Brain microvascular endothelial cell (primary cell): ENCODE measurements around the gene STARD7.
"Not testable (repeated sequence)": the region's sequence is repeated elsewhere in the genome, so short reads cannot be mapped to it uniquely, and the experiment has no call there.

Experiments
- DNase-seq: peaks from one replicate; pipeline ENCODE4 v3.0.0-alpha.2; 2020
- H3K27ac ChIP-seq: fragments of 250-450 bp; sonication (Bioruptor Pico); 2 replicates; pipeline ENCODE4 v1.5.1; 2020; ENCODE audit warnings: mild to moderate bottlenecking, moderate library complexity
- H3K27me3 ChIP-seq: fragments of 250-450 bp; sonication (Bioruptor Pico); replicated peaks from 2 replicates; pipeline ENCODE4 v1.5.1; 2020; ENCODE audit warnings: mild to moderate bottlenecking
- H3K36me3 ChIP-seq: fragments of 250-450 bp; sonication (Bioruptor Pico); replicated peaks from 2 replicates; pipeline ENCODE4 v1.5.1; 2020; ENCODE audit warnings: mild to moderate bottlenecking
- H3K4me3 ChIP-seq: 2 replicates; pipeline ENCODE4 v1.5.1; 2011; ENCODE audit warnings: low read depth, mild to moderate bottlenecking, control low read depth, low read length, moderate library complexity
- in situ Hi-C: cut with HindIII; loops from 2 replicates; pipeline ENCODE4 v1.10.0; 2017; ENCODE audit warnings: low sequenced_read_pairs, low pct_ligation_motif_present
- TF ChIP-seq, protein P1 (sequence below): IDR thresholded peaks from 2 replicates; pipeline ENCODE4 v1.5.1; 2011; ENCODE audit warnings: low read depth, mild to moderate bottlenecking, moderate library complexity, low read length, control low read depth, inconsistent platforms; ENCODE audit errors: missing control alignments

STARD7 gene

DNA sequence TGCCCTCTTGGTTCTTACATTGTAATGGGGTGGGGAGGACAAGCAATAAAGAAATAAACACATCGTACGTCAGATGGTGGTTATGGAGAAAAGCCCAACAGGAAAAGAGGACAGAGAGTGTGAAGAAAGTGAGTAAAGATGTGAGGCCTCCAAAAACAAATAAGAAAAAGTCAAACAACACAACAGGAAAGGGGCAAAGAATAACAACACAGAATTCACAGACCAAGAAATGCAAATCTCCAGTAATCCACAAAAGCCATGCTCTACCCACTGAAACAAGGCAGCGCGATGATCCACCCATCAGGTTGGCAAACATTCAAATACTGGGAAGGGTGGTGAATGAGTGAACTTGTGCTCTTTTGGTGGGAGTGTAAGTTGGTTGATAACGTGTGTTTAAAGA is 46.7 kb downstream of the STARD7 start:
- H3K27ac ChIP-seq: no peak overlapping the region
- no peaks in the 10 kb centered on the region for H3K27me3 ChIP-seq
- in situ Hi-C loops: no loop called here
- no peak for DNase-seq
- H3K4me3 ChIP-seq: no peak overlapping the region
- no peaks in the 10 kb centered on the region for H3K36me3 ChIP-seq
- TF ChIP-seq, protein P1, sequence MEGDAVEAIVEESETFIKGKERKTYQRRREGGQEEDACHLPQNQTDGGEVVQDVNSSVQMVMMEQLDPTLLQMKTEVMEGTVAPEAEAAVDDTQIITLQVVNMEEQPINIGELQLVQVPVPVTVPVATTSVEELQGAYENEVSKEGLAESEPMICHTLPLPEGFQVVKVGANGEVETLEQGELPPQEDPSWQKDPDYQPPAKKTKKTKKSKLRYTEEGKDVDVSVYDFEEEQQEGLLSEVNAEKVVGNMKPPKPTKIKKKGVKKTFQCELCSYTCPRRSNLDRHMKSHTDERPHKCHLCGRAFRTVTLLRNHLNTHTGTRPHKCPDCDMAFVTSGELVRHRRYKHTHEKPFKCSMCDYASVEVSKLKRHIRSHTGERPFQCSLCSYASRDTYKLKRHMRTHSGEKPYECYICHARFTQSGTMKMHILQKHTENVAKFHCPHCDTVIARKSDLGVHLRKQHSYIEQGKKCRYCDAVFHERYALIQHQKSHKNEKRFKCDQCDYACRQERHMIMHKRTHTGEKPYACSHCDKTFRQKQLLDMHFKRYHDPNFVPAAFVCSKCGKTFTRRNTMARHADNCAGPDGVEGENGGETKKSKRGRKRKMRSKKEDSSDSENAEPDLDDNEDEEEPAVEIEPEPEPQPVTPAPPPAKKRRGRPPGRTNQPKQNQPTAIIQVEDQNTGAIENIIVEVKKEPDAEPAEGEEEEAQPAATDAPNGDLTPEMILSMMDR: no peak

DNA sequence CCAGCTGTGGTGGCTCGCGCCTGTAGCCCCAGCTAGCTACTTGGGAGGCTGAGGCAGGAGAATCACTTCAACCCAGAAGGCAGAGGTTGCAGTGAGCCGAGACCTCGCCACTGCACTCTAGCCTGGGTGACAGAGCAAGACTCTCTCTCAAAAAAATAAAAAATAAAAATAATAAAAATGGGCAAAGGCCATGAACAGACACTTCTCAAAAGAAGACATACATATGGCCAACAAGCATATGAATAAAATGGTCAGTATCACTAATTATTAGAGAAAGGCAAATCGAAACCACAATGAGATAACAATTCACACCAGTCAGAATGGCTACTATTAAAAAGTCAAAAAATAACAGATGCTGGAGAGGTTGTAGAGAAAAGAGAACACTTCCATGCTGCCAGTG is 48.3 kb downstream of the STARD7 start:
- in situ Hi-C loops, H3K27me3 ChIP-seq, H3K4me3 ChIP-seq, H3K27ac ChIP-seq, H3K36me3 ChIP-seq, DNase-seq: not testable (repeated sequence)

DNA sequence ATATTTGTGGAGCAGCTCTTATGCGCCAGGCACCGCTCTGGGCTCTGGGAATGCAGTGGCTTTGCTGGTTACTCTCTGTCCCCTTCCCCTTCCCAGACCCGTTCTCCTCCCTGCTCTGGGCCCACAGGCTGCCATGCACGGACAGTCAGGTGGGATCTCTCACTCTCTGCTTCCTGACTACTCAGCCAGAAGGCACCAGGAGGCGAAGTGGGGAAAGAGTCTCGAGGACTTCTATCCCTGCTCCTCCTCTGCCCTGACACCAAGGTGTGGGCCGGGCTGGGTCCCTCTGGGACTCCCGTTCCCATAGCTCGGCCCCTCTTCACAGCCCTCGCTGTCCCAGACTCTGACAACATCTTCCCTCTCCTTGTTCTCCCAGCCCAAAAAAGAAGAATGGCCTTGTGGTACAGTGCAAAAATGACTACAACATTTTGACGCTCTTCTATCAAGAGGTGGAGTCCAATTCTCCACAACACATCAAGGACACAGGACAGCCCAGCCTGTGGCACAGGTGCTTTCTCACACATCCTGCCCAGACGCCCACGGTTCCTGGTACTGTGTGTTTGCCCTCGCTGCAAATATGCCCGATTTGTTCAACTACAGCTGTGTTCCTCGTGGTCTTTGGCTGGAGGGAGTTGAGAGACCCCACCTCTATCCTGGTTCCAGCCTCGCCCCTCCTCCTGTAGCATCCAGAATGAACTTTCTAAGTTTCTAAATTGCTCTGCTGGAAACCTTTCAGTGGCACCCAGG is 49.4 kb downstream of the STARD7 start:
- H3K4me3 ChIP-seq: no peak overlapping the region
- in situ Hi-C loops: no loop called here
- H3K27me3 ChIP-seq: no peaks in the 10 kb centered on the region
- no peaks in the 10 kb centered on the region for H3K36me3 ChIP-seq
- H3K27ac ChIP-seq: no peak overlapping the region
- TF ChIP-seq, protein P1: no peak
- no peak for DNase-seq

DNA sequence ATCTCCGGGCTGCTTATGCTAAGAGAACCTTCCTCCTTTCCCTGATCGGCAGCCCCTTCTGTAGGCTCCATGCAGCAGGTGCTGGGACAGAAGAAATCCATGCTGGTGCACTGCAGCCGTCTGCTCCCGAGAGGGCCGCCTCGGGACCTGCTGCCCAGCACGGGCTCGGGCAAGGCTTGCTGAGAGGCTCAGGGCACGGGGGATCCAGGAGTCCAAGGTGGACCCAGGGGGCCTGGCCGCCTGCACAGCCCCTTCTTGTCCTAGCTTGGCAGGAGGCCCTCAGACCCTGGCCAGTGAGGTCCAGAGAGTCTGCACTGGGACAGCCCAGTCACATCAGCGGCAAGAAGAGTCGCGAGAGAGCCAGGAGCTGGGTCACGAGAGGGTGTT is 50.1 kb downstream of the STARD7 start:
- TF ChIP-seq, protein P1: no peak
- DNase-seq: no peak
- in situ Hi-C loops: no loop called here
- no peaks in the 10 kb centered on the region for H3K27me3 ChIP-seq
- no peak overlapping the region for H3K4me3 ChIP-seq
- no peak overlapping the region for H3K27ac ChIP-seq
- H3K36me3 ChIP-seq: no peaks in the 10 kb centered on the region

DNA sequence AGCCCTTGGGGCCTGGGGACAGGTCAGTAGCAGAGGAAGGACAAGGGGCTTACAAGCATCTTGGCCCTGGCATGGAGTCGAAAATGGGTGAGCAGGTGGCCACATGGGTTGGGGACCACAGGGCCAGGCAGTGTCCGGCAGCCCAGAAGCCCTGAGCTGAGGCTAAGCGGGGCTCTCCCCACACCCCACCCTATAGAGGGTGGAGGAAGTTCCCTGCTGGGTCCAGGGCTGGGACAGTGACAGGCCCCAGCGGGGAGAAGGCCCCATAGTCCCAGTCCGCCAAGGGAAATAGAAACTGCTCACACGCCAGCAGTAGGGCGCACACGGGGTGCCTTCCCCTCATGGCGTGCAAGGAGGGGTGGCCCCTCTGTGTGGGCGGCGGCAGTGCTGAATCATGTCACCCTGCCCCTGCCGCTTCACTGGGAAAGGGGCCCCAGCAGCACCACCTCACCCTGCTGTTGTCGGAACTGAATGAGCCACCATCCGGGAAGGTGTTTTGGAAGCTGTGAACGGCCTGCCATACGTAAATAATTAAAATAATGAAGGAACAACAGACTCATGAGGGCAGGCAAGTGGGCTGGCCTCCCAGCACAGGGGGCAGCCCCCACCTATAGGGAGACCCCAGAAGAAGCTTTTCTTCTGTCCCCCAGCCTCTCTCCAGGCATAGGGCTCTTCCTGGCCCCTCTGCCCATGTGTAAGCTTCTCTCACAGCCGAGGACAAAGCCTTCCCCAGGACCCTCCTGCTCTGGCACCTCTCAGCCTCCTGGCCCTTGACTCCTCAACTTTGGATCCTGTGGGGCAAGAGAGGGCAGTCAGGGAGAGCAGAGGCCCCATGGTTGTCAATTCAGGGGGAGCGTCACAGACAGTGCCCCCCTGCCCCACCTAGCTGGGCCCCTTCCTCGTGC is 50.7 kb downstream of the STARD7 start:
- TF ChIP-seq, protein P1: no peak
- Histone ChIP-seq H3K4me3 (no peak overlapping the region), H3K27ac (no peak overlapping the region), H3K36me3 (no peaks in the 10 kb centered on the region), H3K27me3 (no peaks in the 10 kb centered on the region)
- DNase-seq: peak; percentile 37
- in situ Hi-C loops: no loop called here

DNA sequence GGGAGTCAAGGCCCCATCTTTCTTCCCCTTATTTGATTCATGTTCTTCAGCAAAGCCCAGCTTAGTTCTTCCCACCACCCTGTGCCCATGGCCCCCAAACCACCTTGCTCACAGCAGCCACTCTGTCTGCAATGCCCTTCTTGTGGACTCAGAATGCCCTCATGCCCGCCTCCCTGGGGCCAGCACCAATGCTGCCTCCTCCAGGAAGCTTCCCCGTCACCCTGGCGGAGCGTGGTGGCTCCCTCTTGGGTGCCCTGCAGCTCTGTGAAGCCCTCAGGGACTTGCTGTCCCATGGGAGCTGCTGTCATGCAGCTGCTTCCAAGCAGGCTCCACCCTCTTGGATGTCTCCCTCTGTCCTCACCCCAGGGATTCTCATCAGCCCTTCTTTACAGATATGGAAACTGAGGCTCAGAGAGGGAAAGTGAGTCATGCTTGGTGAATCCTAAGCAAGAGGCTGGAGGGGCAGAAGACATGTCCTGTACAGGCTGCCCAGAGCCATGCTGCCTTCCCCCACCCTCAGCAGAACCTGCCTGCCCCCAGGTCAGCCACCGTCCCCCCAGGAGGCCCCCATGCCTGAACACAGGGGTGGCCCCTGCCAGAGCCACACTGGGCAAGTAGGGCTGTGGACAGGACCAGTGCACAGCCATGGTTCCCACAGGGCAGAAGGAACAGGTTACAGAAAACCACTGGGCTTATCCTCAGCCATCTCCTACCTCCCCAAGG is 51.5 kb downstream of the STARD7 start:
- no peak for DNase-seq
- H3K27me3 ChIP-seq: no peaks in the 10 kb centered on the region
- H3K36me3 ChIP-seq: no peaks in the 10 kb centered on the region
- in situ Hi-C loops: no loop called here
- H3K4me3 ChIP-seq: no peak overlapping the region
- no peak overlapping the region for H3K27ac ChIP-seq
- TF ChIP-seq, protein P1: no peak
